K562 (cell line): ENCODE measurements around the gene DIP2B.

Experiments
- ATF1 ChIP-seq, 2 experiments: fragments of 450-650 bp in 1 of 2; IDR thresholded peaks; 2 replicates each; pipeline ENCODE4 v1.6.1; 2016; ENCODE audit warnings: missing compliant biosample characterization in 1 of 2, missing genetic modification characterization in 1 of 2
- EZH2 ChIP-seq: IDR thresholded peaks from 2 replicates; pipeline ENCODE4 v1.6.1; 2012; ENCODE audit warnings: low read depth, mild to moderate bottlenecking, inconsistent platforms, low read length, borderline replicate concordance
- HMG20A ChIP-seq: fragments of 450-650 bp; formaldehyde crosslinking; conservative IDR thresholded peaks from 2 replicates; pipeline ENCODE4 v1.4.0; 2020; ENCODE audit warnings: mild to moderate bottlenecking, mixed read lengths
- NR2C2 ChIP-seq, 2 experiments: fragments of 200-800 bp in 1 of 2; sonication (Bioruptor generic) in 1 of 2; sonication (generic) in 1 of 2; formaldehyde crosslinking in 1 of 2; IDR thresholded peaks; 2 replicates each; pipeline versions ENCODE4 v1.6.1 to v1.8.0; 2016 to 2022; ENCODE audit warnings: mild to moderate bottlenecking in 1 of 2, missing compliant biosample characterization in 1 of 2, missing genetic modification characterization in 1 of 2, missing genetic modification reagents in 1 of 2
- PREB ChIP-seq: sonication (generic); formaldehyde crosslinking; IDR thresholded peaks from 2 replicates; pipeline ENCODE4 v1.8.1; 2023; ENCODE audit warnings: mild to moderate bottlenecking, missing genetic modification reagents
- TF ChIP-seq, protein P1 (sequence below), 2 experiments: fragments of 450-650 bp; conservative IDR thresholded peaks; 2 replicates each; pipeline ENCODE4 v1.6.1; 2017; ENCODE audit warnings: mild to moderate bottlenecking in 2 of 2, moderate library complexity in 2 of 2

GRCh38 chr12:50790081-50790480, 285.3 kb downstream of the DIP2B start:
- no peak for TF ChIP-seq NR2C2 (CRISPR knock-in tag; IDR thresholded peaks at IDR 0.05)
- no peak for TF ChIP-seq NR2C2 (tag; IDR thresholded peaks at IDR 0.05)
- TF ChIP-seq, protein P1, sequence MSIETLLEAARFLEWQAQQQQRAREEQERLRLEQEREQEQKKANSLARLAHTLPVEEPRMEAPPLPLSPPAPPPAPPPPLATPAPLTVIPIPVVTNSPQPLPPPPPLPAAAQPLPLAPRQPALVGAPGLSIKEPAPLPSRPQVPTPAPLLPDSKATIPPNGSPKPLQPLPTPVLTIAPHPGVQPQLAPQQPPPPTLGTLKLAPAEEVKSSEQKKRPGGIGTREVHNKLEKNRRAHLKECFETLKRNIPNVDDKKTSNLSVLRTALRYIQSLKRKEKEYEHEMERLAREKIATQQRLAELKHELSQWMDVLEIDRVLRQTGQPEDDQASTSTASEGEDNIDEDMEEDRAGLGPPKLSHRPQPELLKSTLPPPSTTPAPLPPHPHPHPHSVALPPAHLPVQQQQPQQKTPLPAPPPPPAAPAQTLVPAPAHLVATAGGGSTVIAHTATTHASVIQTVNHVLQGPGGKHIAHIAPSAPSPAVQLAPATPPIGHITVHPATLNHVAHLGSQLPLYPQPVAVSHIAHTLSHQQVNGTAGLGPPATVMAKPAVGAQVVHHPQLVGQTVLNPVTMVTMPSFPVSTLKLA (conservative IDR thresholded peaks at IDR 0.05), result no peak
- no peak for TF ChIP-seq HMG20A (CRISPR knock-in tag)
- TF ChIP-seq ATF1 (CRISPR knock-in tag; IDR thresholded peaks at IDR 0.05), result no peak
- TF ChIP-seq ATF1 (tag; IDR thresholded peaks at IDR 0.05), result no peak
- no peak for TF ChIP-seq PREB
- no peak for TF ChIP-seq EZH2
